ENCODE measurements around the gene ANO3. TPM values are rescaled to one million over a fixed set of nuclear protein-coding genes. Genes with fewer than 3 reads are reported as not detected.

Gene ANO3
- total RNA-seq, 1 donor from 2014 or later: 8.2 TPM

DNA sequence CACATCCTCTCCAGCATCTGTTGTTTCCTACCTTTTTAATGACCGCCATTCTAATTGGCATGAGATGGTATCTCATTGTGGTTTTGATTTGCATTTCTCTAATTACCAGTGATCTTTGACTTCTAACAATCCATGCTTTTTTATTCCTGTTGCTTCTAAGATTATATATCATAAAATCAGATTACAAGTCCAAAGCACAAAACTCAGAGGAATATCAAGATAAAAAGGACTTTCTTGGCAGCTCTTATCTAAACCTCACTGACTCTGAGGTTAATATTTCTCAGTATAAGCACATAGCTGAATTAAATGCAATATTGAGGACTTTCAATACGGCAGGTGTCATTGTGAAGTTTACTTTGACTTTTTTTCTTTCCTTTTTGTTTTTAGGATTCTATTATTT lies 378.6 kb downstream of the ANO3 start:
- no peak for DNase-seq (ENCODE audit: low spot score in 2 of 2)
- H3K36me3 ChIP-seq: no peaks in the 10 kb centered on the region
- TF ChIP-seq, protein P1, sequence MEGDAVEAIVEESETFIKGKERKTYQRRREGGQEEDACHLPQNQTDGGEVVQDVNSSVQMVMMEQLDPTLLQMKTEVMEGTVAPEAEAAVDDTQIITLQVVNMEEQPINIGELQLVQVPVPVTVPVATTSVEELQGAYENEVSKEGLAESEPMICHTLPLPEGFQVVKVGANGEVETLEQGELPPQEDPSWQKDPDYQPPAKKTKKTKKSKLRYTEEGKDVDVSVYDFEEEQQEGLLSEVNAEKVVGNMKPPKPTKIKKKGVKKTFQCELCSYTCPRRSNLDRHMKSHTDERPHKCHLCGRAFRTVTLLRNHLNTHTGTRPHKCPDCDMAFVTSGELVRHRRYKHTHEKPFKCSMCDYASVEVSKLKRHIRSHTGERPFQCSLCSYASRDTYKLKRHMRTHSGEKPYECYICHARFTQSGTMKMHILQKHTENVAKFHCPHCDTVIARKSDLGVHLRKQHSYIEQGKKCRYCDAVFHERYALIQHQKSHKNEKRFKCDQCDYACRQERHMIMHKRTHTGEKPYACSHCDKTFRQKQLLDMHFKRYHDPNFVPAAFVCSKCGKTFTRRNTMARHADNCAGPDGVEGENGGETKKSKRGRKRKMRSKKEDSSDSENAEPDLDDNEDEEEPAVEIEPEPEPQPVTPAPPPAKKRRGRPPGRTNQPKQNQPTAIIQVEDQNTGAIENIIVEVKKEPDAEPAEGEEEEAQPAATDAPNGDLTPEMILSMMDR (IDR thresholded peaks at IDR 0.05): no peak
- no peaks in the 10 kb centered on the region for H3K9me3 ChIP-seq
- H3K4me1 ChIP-seq: no peaks in the 10 kb centered on the region
- H3K4me3 ChIP-seq: no peak overlapping the region
- H3K27ac ChIP-seq: no peak overlapping the region
- intact Hi-C loops (cut with DNase I): no loop called here
- H3K27me3 ChIP-seq: no peaks in the 10 kb centered on the region

DNA sequence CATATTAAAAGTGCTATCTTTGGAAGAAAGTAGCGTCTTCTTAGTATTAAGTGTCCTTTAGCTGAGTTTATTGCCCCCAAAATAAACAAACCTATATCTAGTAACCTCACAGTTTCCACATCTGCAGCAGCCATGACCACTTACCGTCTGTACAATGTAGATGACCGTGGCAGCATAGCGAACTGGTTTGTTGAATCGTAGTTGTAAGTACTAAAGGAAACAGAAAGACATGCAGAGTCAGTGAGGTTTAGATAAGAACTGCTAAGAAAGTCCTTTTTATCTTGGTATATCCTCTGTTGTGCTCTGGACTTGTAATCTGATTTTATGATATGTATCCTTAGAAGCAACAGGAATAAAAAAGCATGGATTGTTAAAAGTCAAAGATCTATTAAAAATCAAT lies 380.6 kb downstream of the ANO3 start:
- no peak overlapping the region for H3K4me3 ChIP-seq
- H3K27me3 ChIP-seq: no peaks in the 10 kb centered on the region
- TF ChIP-seq, protein P1 (IDR thresholded peaks at IDR 0.05): no peak
- DNase-seq (ENCODE audit: low spot score in 2 of 2): no peak
- H3K4me1 ChIP-seq: no peaks in the 10 kb centered on the region
- H3K9me3 ChIP-seq: no peaks in the 10 kb centered on the region
- intact Hi-C loops (cut with DNase I): no loop called here
- H3K36me3 ChIP-seq: no peaks in the 10 kb centered on the region
- H3K27ac ChIP-seq: no peak overlapping the region

Other genes with a start within 250 kb of the ANO3 start
- not detected for gene MUC15, start 240.1 kb downstream of the ANO3 start, total RNA-seq